H1 (cell line): Measurements from ENCODE around the gene PRPF40B. TPM values are rescaled to one million over a fixed set of nuclear protein-coding genes. Genes with fewer than 3 reads are reported as not detected.

Experiments used
- YY1 ChIP-seq: IDR thresholded peaks from 2 replicates; pipeline ENCODE4 v1.6.1; 2011; ENCODE audit warnings: low read depth, mild to moderate bottlenecking, low read length
- polyA plus RNA-seq, 7 experiments: library from polyadenylated mRNA; depleted of rRNA in 3 of 7; stranded (reverse) in 5 of 7; unstranded in 2 of 7; fragments of >200 nt in 5 of 7; fragments of 200-250 nt in 2 of 7; gene quantifications; 1 replicate in 5 of 7; 2 replicates in 1 of 7; 4 replicates in 1 of 7; pipeline versions ENCODE4 v1.2.1 to v1.2.3, GENCODE V29; 2011 to 2013; ENCODE audit warnings: missing spikeins in 2 of 7, mixed read lengths in 2 of 7
- total RNA-seq: library from RNA; stranded (reverse); fragmentation: NEBNext Ultra II Directional; extraction: Animal tissue kit (Norgen Biotek cat#: 25700); gene quantifications from 2 replicates; pipeline ENCODE4 v1.2.1, GENCODE V29; 2021
- TF ChIP-seq, protein P1 (sequence below), 3 experiments: IDR thresholded peaks; 1 replicate in 2 of 3; 2 replicates in 1 of 3; pipeline versions ENCODE4 v1.5.1 to v1.6.1; 2011; ENCODE audit warnings: low read length in 3 of 3, mild to moderate bottlenecking in 3 of 3, inconsistent platforms in 2 of 3, low read depth in 1 of 3, moderate library complexity in 1 of 3; ENCODE audit not compliant: insufficient read depth in 1 of 3; ENCODE audit errors: control extremely low read depth in 1 of 3

Gene PRPF40B
- total and polyA plus RNA-seq, 2 of the 8 experiments (the other 6 are each of a cell fraction or from before 2014, with no cell fraction given) = 14.4 to 24.4 TPM

- TF ChIP-seq, protein P1, sequence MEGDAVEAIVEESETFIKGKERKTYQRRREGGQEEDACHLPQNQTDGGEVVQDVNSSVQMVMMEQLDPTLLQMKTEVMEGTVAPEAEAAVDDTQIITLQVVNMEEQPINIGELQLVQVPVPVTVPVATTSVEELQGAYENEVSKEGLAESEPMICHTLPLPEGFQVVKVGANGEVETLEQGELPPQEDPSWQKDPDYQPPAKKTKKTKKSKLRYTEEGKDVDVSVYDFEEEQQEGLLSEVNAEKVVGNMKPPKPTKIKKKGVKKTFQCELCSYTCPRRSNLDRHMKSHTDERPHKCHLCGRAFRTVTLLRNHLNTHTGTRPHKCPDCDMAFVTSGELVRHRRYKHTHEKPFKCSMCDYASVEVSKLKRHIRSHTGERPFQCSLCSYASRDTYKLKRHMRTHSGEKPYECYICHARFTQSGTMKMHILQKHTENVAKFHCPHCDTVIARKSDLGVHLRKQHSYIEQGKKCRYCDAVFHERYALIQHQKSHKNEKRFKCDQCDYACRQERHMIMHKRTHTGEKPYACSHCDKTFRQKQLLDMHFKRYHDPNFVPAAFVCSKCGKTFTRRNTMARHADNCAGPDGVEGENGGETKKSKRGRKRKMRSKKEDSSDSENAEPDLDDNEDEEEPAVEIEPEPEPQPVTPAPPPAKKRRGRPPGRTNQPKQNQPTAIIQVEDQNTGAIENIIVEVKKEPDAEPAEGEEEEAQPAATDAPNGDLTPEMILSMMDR (IDR thresholded peaks at IDR 0.05; ENCODE audit: control extremely low read depth in 1 of 3, insufficient read depth in 1 of 3, low read depth in 1 of 3, low read length in 3 of 3) = peak; percentile 47 to 56 (median 54)
- no peak for TF ChIP-seq YY1
Observed at GRCh38 chr12:49623142-49623904, at the start of gene PRPF40B (continued).
